ENCODE results near the gene PSME3. TPM values are rescaled to one million over a fixed set of nuclear protein-coding genes. Genes with fewer than 3 reads are reported as not detected.

The PSME3 gene
- total RNA-seq, 1 donor from 2014 or later = 96.6 TPM

- no peak for ATAC-seq
Measured at GRCh38 chr17:42817866-42818265, 15.3 kb upstream of the PSME3 start.

GRCh38 chr17:42818379-42818778 lies 14.8 kb upstream of the PSME3 start:
- no peak for ATAC-seq

GRCh38 chr17:42819939-42820535 lies 13.2 kb upstream of the PSME3 start:
- ATAC-seq = no peak

GRCh38 chr17:42821176-42821575 lies 12.0 kb upstream of the PSME3 start:
- no peak for ATAC-seq

GRCh38 chr17:42827472-42827871 lies 5.7 kb upstream of the PSME3 start:
- no peak for ATAC-seq

- ATAC-seq = no peak
Measured at GRCh38 chr17:42830971-42831370, 2.2 kb upstream of the PSME3 start.

- ATAC-seq = peak; percentile 8
Measured at GRCh38 chr17:42832213-42832933, 824 bp upstream of the PSME3 start.

GRCh38 chr17:42833767-42834422 lies 698 bp downstream of the PSME3 start:
- ATAC-seq = peak; percentile 27

GRCh38 chr17:42835732-42836131 lies 2.5 kb downstream of the PSME3 start:
- ATAC-seq = no peak

GRCh38 chr17:42841975-42842685 lies 8.9 kb downstream of the PSME3 start:
- ATAC-seq = no peak

- peak; percentile 68 for ATAC-seq
Measured at GRCh38 chr17:42843358-42843934, 10.2 kb downstream of the PSME3 start.

- no peak for ATAC-seq
Measured at GRCh38 chr17:42844271-42844670, 11.1 kb downstream of the PSME3 start, which contains the start of gene AOC2. Gene AOC2, plus strand, starts transcription at chr17:42844580. Its CDS starts 47 bp downstream, at chr17:42844627.

GRCh38 chr17:42844761-42845555 lies 11.8 kb downstream of the PSME3 start:
- no peak for ATAC-seq

- no peak for ATAC-seq
Measured at GRCh38 chr17:42845556-42845917, 12.3 kb downstream of the PSME3 start.

- no peak for ATAC-seq
Measured at GRCh38 chr17:42845918-42846593, 12.9 kb downstream of the PSME3 start.

GRCh38 chr17:42846594-42847280 lies 13.5 kb downstream of the PSME3 start:
- ATAC-seq = peak; percentile 58

- ATAC-seq = no peak
Measured at GRCh38 chr17:42848093-42848492, 14.9 kb downstream of the PSME3 start.

GRCh38 chr17:42849031-42849430 lies 15.8 kb downstream of the PSME3 start:
- no peak for ATAC-seq

GRCh38 chr17:42849451-42850181 lies 16.4 kb downstream of the PSME3 start:
- no peak for ATAC-seq

- no peak for ATAC-seq
Measured at GRCh38 chr17:42850954-42851353, 17.8 kb downstream of the PSME3 start, which contains the start of gene AOC3. Gene AOC3, plus strand, starts transcription at chr17:42851199. Its CDS starts 145 bp downstream, at chr17:42851344.

Data from esophagus mucosa (tissue), 1 donor.